GM21447 (cell line): ENCODE data around the gene MT1X.
"Not testable (repeated sequence)": the region's sequence is repeated elsewhere in the genome, so short reads cannot be mapped to it uniquely, and the experiment has no call there.

Experiments used
- ATAC-seq: cut with Tn5 transposase; IDR thresholded peaks from one replicate; pipeline ENCODE4 v1.9.1; 2021; ENCODE audit not compliant: unreplicated experiment

Gene MT1X

DNA sequence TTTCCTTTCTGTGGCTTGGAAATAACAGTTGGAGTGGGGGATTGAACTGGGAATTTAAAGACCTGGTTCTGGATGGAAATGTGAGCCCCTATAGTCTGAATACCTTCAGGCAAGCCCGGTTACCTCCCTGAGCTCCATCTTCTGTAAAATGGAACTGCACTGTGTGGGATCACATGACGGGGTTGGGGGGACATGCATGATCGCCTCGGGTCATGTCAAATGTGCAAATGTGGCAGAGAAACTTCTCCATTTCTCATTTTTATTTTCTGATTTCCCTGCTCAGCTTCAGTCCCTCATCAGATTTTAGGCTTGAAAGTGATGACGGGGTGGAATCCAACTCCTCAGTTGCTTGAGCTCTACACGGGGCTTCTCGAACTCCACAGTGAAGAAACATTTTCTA, 29.1 kb upstream of the MT1X start:
- no peak for ATAC-seq

- ATAC-seq = no peak
Measured at GRCh38 chr16:56657555-56658326, 24.5 kb upstream of the MT1X start, which contains the start of gene MT1F. Gene MT1F, plus strand, starts transcription at chr16:56657959. Its CDS starts 100 bp downstream, at chr16:56658059.

DNA sequence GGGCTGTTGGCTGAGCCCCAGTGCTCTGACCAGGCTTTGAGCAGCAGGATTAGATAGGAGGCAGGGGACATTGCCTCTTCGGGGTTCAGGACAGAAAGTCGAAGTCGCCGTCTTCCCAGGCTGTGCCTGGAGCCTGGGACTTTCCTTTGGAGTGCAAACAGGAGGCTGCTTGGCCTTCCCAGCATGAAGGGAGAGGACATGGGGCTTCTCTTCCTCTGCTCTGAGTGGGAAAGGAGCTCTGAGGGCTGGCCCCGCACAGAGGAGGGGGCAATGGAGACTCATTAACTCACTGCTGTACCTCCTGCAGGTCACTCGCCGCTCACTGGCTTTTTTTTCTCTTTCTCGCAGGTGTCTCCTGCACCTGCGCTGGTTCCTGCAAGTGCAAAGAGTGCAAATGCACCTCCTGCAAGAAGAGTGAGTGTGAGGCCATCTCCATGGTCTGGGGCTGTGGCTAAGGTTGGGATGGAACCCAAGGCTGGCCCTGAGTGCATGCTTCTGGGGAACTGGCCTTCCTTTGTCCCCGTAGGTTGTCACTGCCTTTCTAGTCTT, 23.9 kb upstream of the MT1X start:
- ATAC-seq = no peak

GRCh38 chr16:56662357-56663354, 19.6 kb upstream of the MT1X start:
- no peak for ATAC-seq

GRCh38 chr16:56664506-56664905, 17.8 kb upstream of the MT1X start:
- no peak for ATAC-seq

DNA sequence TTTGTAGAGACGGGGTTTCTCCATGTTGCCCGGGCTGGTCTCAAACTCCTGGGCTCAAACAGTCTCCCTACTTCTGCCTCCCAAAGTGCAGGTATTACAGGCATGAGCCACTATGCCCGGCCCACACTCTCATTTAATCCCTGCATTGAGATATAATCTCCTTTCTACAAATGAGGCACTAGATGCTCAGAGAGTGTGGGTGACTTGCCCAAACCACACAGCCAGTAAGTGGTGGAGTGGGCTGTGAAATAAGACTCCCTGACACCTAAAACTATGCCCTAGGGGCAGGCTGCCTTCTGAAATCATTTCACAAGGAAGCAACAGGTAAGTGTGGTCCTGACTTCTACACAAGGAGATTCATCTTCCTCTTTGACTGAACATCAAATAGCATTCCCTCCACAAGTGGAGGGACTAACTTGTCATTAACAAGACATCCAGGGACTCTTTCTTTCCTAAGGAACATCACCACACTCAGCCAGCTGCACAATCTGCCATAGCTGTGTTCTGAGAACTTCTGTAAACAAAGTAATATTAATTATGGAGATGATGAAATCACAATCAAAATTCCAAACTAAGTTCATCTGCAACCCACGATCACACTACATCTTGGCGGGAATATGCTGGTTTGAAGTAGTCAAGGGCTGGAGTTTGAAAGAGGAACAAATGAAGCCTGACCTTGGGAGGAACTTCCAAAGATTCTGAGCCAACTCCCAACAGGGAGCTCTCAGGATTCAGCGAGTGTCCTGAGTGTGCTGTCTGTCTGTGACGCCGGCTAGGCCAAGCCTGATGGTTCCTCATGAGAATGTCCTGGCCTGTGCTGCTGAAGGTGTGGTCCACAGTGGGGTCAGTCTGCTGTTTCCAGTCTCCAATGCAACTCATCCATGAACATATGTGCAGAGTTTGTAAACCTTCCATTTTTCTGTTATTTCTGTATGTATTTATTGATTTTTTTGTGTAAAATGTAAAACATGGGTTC, 16.7 kb upstream of the MT1X start:
- ATAC-seq = not testable (repeated sequence)

DNA sequence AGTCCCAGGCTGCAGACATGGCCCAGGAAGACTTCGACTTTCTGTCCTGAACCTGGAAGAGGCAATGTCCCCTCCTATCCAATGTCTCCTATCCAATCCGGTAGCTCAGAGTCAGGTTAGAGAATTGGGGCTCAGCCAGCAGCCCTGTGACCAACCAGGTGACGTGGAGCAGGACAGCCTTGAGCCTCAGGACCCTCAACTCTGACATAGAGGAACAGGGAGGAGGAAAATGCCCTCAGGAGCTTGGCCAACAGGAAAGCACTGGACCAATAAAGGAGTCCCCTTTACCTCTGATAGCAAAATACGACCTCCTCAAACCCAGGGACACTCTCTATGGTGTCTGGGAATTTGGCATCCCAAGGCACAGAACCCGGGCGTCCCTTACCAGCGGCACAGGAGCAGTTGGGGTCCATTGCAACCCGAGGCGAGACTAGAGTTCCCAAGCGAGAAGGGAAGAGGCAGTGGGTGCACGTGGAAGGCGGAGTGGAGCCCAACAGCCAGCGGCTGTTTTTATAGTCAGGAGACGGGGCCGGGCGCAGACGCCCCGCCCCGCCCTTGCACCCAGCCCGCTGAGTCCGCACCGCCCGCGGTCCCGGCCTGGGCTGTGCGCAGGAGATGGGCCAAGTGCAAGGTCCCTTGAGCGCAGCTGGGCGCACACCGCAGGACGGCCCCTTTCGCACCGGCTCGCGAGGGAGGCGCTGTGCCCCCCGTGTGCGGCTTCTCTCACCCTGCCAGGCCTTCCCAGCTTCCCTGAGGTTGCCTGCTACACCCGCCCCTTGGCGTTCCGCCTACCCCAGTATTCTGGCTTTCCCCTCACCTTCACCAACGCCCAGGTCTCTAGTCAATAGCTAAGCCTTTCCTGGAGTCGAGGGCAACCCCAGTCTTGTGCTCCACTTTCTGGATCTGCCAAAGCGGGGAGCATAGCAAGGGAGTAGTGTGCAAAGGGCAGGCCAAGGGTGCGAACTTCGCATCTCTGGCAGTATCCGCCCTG, 14.4 kb upstream of the MT1X start, which contains the start of gene MT1G:
Gene MT1G, minus strand, starts transcription at position 485 of the 991 bp plus-strand sequence. Its CDS starts 72 bp downstream, at position 413.
- ATAC-seq = no peak

DNA sequence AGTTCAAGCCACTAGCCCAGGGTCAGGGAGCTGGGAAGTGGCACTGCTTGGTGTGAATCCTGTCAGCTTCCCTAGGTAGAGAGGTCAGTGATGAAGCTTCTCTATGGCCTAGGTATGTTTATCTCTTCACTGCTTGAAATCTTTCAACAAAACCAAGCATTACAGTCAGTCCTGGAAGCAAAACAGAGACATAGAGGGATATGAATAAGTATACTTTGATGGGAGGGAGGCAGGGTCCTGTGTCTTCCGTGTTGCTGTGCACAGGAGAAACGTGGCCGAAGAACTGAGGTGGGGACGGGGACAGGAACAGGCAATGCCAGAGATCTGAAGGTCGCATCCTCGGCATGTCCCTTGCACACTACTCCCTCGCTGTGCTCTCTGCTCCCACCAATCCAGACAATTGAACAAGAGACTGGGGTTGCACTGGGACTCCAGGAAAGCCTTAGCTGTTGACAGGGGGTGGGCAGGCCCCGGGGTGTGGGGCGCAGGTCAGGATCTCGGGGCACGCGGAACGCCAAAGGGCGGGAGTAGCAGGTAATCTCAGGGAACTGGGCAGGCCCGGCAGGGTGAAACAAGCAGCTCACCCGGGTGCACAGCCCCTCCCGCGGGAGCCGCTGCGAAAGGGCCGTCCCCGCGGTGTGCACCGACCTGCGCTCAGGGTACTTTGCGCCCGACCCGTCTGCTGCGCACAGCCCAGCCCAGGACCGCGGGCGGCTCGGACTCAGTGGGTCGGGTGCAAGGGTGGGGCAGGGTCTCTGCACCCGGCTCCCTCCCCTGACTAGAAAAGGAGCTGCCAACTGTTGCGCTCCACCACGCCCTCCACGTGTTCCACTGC, 13.0 kb upstream of the MT1X start, which contains the start of gene MT1H:
Gene MT1H, plus strand, starts transcription at position 810 of the 835 bp plus-strand sequence. CDS start 71 bp downstream, outside the sequence.
- no peak for ATAC-seq

DNA sequence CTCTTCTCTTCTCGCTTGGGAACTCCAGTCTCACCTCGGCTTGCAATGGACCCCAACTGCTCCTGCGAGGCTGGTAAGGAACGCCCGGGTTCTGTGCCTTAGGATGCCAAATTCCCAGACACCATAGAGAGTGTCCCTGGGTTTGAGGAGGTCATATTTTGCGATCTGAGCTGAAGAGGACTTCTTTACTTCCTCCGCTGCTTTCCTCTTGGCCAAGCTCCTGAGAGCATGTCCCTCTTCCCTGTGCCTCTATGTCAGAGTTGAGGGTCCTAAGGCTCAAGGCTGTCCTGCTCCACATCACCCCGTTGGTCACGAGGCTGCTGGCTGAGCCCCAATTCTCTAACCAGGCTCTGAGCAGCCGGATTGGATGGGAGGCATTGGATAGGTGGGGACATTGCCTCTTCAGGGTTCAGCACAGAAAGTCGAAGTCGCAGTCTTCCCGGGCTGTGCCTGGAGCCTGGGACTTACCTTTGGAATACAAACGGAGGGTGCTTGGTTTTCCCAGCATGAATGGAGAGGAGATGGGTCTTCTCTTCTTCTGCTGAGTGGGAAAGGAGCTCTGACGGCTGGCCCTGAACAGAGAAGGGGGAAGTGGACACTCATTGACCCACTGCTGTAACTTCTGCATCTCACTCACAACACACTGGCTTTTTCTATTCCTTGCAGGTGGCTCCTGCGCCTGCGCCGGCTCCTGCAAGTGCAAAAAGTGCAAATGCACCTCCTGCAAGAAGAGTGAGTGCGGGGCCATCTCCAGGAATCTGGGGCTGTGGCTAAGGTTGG, 12.2 kb upstream of the MT1X start:
- ATAC-seq = no peak

DNA sequence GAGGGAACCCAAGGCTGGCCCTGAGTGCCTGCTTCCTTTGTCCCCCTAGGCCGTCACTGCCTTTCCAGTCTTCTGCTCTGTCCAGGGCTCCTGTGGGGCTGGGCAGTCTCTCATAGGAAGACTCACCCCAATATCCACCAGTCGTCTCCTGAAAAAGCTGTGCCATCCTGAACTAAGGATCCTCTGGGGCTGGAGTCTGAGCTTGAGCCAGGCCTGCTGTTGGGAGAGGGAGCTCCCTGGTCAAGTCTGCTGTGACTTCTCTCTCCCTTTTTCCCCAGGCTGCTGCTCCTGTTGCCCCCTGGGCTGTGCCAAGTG, 11.7 kb upstream of the MT1X start:
- ATAC-seq = no peak

DNA sequence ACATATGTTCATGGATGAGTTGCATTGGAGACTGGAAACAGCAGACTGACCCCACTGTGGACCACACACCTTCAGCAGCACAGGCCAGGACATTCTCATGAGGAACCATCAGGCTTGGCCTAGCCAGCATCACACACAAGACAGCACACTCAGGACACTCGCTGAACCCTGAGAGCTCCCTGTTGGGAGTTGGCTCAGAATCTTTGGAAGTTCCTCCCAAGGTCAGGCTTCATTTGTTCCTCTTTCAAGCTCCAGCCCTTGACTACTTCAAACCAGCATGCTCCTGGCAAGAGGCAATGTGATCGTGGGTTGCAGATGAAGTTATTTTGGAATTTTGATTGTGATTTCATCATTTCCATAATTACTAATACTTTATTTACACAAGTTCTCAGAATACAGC, 10.6 kb upstream of the MT1X start:
- ATAC-seq = not testable (repeated sequence)

DNA sequence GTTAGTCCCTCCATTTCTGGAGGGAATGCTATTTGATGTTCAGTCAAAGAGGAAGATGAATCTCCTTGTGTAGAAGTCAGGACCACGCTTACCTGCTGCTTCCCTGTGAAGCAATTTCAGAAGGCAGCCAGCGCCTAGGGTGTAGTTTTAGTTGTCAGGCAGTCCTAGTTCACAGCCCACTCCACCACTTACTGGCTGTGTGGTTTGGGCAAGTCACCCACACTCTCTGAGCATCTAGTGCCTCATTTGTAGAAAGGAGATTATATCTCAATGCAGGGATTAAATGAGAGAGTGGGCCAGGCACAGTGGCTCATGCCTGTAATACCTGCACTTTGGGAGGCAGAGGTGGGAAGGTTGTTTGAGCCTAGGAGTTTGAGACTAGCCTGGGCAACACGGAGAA, 10.1 kb upstream of the MT1X start:
- not testable (repeated sequence) for ATAC-seq

- no peak for ATAC-seq
Measured at GRCh38 chr16:56672761-56673536, 9.3 kb upstream of the MT1X start.

DNA sequence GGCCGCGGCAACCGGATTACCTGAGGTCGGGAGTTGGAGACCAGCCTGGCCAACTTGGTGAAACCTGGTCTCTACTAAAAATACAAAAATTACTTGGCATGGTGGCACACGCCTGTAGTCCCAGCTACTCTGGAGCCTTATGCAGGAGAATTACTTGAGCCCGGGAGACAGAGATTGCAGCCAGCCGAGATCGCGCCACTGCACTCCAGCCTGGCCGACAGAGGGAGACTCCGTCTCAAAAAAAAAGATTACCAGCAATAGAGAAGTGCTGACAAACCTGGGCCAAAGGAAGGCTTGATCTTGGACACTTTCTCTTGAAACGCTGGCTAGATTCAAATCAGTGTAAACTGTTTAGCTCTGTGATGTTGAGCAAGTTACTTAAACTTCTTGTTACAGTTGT, 8.3 kb upstream of the MT1X start:
- ATAC-seq = no peak

GRCh38 chr16:56674570-56674969, 7.7 kb upstream of the MT1X start:
- not testable (repeated sequence) for ATAC-seq

- ATAC-seq = no peak
Measured at GRCh38 chr16:56675685-56676210, 6.5 kb upstream of the MT1X start.
